ENCODE data around the gene C11orf52. TPM values are rescaled to one million over a fixed set of nuclear protein-coding genes. Genes with fewer than 3 reads are reported as not detected.

Gene C11orf52
- total RNA-seq, 1 donor from 2014 or later: 5.0 TPM

DNA sequence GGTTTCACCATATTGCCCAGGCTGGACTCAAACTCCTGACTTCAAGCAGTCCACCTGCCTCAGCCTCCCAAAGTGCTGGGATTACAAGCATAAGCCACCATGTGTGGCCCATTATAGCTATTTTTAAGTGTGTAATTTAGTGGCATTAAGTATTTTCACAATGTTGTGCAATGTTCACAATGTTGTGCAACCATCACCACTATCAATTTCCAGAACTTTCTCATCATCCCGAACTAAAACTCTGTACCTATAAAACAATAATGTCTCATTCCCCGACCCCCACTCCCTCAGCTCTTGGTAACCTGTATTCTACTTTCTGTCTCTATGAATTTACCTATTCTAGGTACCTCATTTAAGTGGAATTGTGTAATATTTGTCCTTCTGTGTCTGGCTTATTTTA lies 31.9 kb upstream of the C11orf52 start:
- no peak overlapping the region for H3K4me3 ChIP-seq (ENCODE audit: low read depth, low read length)
- TF ChIP-seq CTCF (IDR thresholded peaks at IDR 0.05; ENCODE audit: insufficient read depth, low read length, poor library complexity, severe bottlenecking): no peak
- DNase-seq (ENCODE audit: low read depth): no peak
- H3K36me3 ChIP-seq (ENCODE audit: control insufficient read depth, insufficient read depth, low read length): no peaks in the 10 kb centered on the region
- H3K27me3 ChIP-seq (ENCODE audit: control insufficient read depth, insufficient read depth, low read length): no peaks in the 10 kb centered on the region

DNA sequence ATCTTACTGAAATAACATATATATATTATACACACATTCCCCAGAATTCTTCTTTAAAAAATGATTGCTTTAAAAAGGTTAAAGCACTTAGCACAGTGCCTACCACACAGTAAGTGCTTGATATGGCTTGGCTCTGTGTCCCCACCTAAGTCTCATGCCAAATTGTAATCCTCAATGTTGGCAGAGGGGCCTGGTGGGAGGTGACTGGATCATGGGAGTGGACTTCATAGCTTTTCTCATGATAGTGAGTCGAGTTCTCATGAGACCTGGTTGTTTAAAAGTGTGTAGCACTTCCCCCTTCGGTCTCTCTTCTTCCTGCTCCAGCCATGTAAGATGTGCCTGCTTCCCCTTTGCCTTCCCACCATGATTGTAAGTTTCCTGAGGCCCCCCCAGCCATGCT lies 13.3 kb upstream of the C11orf52 start:
- Histone ChIP-seq H3K4me3 (ENCODE audit: low read depth, low read length) (no peak overlapping the region), H3K27me3 (ENCODE audit: control insufficient read depth, insufficient read depth, low read length) (no peaks in the 10 kb centered on the region), H3K36me3 (ENCODE audit: control insufficient read depth, insufficient read depth, low read length) (no peaks in the 10 kb centered on the region)
- TF ChIP-seq CTCF (IDR thresholded peaks at IDR 0.05; ENCODE audit: insufficient read depth, low read length, poor library complexity, severe bottlenecking): no peak
- DNase-seq (ENCODE audit: low read depth): no peak

DNA sequence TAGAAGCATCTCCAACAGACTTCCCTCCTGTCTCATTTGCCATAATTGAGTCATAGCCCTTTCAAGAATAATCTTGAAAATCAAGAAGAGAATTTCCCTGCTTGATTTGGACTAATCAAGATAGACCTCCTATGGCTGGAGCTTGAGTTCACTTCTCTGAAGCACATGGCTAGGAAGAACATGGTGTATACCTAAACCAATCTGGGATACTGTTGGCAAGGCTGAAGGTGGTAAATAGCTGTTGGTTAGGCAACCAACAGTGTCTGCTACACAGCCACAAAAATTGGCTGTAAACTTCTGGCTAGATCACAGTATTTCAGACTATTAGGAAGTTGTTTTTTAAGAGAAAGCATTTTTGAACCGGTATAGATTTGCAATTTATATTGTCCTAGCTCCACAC lies 12.0 kb upstream of the C11orf52 start:
- H3K36me3 ChIP-seq (ENCODE audit: control insufficient read depth, insufficient read depth, low read length): no peaks in the 10 kb centered on the region
- H3K4me3 ChIP-seq (ENCODE audit: low read depth, low read length): no peak overlapping the region
- no peaks in the 10 kb centered on the region for H3K27me3 ChIP-seq (ENCODE audit: control insufficient read depth, insufficient read depth, low read length)
- no peak for DNase-seq (ENCODE audit: low read depth)
- no peak for TF ChIP-seq CTCF (IDR thresholded peaks at IDR 0.05; ENCODE audit: insufficient read depth, low read length, poor library complexity, severe bottlenecking)

DNA sequence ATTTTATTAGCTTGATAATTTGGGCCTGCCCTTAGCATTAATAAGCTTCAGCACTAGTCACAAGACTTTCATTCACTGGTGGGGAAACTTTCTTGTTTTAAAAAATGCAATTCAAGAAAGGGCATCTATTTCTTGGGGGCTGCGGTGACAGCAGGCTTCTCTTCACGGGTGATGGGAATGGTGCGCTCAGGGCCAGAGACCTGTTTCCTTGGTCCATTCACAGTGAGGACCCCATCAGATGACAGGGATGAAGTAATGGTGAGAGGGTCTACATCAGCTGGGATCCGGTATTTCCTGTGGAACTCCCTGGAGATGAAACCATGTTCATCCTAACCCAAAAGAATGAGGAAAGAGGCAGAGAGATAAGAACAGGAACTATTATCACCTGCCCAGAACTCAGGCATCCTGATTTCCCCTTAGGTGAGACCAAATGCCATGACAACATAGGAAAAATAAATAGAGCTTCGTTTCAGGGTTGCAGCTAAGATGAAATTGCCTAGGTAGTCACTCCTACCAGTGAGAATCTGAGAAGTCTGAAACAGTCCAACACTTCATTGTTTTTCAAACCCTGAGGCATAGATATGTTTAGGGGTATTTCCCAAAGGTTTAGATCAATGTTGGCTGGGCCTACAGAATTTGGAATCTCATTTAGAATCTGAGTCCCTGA lies 9.9 kb upstream of the C11orf52 start:
- DNase-seq (ENCODE audit: low read depth): no peak
- no peak overlapping the region for H3K4me3 ChIP-seq (ENCODE audit: low read depth, low read length)
- no peaks in the 10 kb centered on the region for H3K36me3 ChIP-seq (ENCODE audit: control insufficient read depth, insufficient read depth, low read length)
- H3K27me3 ChIP-seq (ENCODE audit: control insufficient read depth, insufficient read depth, low read length): no peaks in the 10 kb centered on the region
- TF ChIP-seq CTCF (IDR thresholded peaks at IDR 0.05; ENCODE audit: insufficient read depth, low read length, poor library complexity, severe bottlenecking): no peak

DNA sequence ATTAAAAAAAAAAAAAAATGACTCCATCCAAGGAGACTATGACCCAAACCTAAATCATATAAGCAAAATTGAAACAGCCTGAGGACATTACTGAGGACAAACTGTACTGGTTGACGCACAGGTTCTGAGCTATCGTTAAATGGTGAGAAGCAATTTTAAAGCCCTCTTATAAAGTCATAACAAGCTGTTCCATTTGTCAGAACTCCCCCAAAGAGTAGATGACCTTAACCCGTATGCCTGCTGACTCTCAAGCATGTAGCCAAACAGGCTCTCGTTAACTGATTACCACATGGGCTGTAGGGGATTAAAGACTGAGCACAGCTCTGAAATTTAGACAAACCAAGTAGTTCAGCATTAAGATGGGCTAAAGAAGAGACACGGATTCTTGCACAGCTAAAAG lies 9.3 kb upstream of the C11orf52 start:
- H3K27me3 ChIP-seq (ENCODE audit: control insufficient read depth, insufficient read depth, low read length): no peaks in the 10 kb centered on the region
- DNase-seq (ENCODE audit: low read depth): no peak
- H3K4me3 ChIP-seq (ENCODE audit: low read depth, low read length): no peak overlapping the region
- no peak for TF ChIP-seq CTCF (IDR thresholded peaks at IDR 0.05; ENCODE audit: insufficient read depth, low read length, poor library complexity, severe bottlenecking)
- H3K36me3 ChIP-seq (ENCODE audit: control insufficient read depth, insufficient read depth, low read length): no peaks in the 10 kb centered on the region
